GM21367 (cell line): ENCODE data around the gene PKD2L1.
A peak's percentile ranks its signal among the peaks of the same experiment; 100 is the strongest.
"Not testable (repeated sequence)": the region's sequence is repeated elsewhere in the genome, so short reads cannot be mapped to it uniquely, and the experiment has no call there.

ENCODE experiments used
- ATAC-seq: cut with Tn5 transposase; IDR thresholded peaks from one replicate; pipeline ENCODE4 v1.9.1; 2021; ENCODE audit not compliant: unreplicated experiment

Gene PKD2L1

GRCh38 chr10:100330079-100330478 lies at the start of gene PKD2L1:
Gene PKD2L1, minus strand, starts transcription at chr10:100330228. Its CDS starts 125 bp downstream, at chr10:100330103.
- ATAC-seq: no peak

DNA sequence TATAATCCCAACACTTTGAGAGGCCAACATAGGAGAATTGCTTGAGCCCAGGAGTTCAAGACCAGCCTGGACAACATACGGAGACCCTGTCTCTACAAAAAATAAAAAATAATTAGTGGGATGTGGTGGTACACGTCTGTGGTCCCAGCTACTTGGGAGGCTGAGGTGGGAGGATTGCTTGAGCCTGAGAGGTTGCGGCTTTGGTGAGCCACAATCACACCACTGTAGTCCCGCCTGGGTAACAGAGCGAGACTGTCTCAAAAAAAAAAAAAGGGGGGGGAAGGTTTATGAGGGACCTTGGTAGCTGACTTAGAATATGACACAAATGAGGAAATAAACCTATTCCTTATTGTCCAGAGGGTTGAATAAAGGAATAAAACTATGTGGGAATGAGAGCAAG lies 47.8 kb upstream of the PKD2L1 start:
- no peak for ATAC-seq

DNA sequence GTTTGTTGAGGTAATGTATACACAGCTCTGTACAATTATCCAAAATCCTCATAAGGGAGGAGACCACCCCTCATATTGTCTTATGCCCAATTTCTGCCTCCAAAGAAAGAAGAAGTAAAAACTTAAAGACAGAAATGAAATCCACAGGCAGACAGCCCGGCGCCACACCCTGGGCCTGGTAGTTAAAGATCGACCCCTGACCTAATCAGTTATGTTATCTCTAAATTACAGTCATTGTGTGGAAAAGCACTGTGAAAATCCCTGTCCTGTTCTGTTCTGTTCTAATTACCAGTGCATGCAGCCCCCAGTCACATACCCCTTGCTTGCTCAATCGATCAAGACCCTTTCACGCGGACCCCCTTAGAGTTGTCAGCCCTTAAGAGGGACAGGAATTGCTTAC lies 46.6 kb upstream of the PKD2L1 start:
- not testable (repeated sequence) for ATAC-seq

GRCh38 chr10:100374677-100375353 lies 44.8 kb upstream of the PKD2L1 start:
- ATAC-seq: not testable (repeated sequence)

GRCh38 chr10:100374200-100374655 lies 44.2 kb upstream of the PKD2L1 start:
- no peak for ATAC-seq

GRCh38 chr10:100373298-100374199 lies 43.5 kb upstream of the PKD2L1 start:
- peak; percentile 85 for ATAC-seq

- ATAC-seq: peak; percentile 1
Observed at GRCh38 chr10:100372415-100373297, 42.6 kb upstream of the PKD2L1 start.

DNA sequence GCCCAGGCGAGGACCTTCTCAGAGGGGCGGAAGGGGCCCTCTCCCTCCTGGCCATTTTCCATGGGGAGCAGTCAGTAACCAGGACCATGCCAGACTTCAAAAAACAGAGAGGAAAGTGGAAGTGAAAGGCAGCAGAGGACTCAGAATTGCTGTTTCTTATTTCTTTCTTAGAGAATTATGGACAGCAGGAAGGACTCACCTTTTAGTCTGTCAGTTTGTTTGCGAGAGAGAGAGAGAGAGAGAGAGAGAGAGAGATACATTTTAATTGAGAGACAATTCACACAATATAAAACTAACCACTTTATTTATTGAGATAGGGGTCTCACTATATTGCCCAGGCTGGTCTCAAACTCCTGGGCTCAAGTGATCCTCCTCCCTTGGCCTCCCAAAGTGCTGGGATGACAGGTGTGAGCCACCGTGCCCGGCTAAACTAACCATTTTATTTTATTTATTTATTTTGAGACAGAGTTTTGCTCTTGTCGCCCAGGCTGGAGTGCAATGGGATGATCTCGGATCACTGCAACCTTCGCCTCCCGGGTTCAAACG lies 41.5 kb upstream of the PKD2L1 start:
- ATAC-seq: no peak

DNA sequence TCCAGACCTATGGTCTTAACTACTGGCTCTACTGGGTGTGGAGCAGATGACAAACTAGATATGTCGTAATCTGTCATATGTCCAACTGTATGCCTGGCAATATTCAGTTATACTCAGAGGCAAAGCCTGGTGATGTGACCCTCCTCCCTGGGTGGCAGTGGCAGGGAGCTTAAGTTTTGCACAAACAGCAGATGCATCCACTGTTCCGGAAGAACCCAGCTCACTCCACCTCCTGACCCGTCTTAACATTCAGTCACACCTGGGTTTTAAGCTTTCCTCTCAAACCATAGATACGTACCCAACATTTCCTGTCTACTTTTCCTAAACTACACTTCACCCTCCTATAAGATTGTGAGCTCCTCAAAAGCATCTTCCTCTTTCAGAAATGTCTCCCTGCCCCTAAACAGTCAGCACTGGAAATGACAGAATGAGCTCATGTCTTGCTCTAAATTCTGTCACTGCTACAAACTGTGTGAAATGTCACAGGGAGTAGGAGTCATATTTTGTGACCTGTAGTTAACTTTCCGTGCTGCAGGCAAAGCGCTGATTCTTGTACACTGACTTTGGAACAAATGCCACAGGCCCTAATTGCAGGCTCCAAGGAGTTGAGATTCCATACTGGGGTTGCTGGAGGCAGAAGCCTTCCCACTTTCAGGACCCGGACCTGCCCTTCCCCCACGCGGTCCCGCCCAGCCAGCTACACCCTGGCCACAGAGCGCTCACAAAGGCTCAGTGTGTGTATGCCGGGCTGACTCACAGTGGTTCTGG lies 40.9 kb upstream of the PKD2L1 start:
- no peak for ATAC-seq

- no peak for ATAC-seq
Observed at GRCh38 chr10:100368721-100369120, 38.7 kb upstream of the PKD2L1 start.

DNA sequence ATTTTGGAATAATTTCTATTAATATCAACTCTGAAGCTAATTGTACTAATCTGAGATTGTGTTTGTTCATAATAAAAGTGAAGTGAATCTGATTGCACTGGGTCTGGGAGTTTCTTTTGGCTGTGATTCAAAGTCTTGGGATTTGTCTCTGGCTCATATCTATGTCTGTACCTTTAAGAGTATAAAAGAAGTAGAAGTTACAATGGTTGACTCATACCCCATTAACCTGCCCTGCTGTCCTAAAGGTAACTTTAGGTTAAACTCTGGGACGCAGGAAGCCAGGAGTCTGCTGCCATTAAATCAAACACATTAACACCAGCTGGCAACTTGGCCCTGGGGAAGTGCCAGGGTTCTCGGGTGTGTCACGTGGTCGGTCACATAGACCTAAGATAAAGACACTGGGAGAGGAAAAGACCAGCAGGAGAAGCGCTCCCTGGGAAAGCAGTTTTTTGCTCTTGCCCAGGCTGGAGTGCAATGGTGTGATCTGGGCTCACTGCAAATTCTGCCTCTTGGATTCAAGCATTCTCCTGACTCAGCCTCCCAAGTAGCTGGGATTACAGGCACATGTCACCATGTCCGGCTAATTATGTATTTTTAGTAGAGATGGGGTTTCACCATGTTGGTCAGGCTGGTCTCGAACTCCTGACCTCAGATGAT lies 34.8 kb upstream of the PKD2L1 start:
- ATAC-seq: no peak

DNA sequence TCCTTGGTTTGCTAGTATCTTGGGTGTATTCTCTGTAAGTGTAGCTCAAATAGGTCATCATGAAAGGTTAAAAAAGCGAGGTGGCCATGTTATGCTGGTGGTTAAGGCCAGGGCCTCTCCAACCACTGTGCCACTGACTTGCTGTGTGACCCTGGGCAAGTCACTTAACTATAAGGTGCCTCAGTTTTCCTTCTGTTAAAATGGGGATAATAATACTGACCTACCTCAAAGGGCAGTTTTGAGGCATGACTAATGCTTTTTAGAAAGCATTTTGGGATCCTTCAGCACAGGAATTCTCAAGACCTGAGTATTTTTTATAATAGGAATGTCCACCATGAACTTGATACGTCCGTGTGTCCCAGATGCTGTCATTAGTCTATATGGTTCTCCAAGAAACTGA lies 34.1 kb upstream of the PKD2L1 start:
- no peak for ATAC-seq

GRCh38 chr10:100362570-100363496 lies 32.8 kb upstream of the PKD2L1 start:
- no peak for ATAC-seq

DNA sequence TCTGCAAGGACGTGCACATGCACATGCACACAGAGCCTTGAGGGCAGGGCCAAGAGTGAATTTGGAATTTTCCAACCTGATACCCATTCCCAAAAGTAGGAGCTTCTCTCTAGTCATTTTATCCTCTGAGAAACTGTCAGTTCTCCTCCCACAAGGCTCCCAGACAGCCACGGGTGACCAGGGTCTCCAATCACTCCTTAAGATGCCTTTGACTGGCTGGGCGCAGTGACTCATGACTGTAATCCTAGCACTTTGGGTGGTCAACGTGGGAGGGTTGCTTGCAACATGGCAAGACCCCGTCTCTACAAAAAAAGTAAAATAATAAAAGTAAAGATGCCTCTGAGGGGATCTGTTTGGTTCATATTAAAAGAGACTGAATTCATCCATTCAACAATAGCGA lies 30.2 kb upstream of the PKD2L1 start:
- ATAC-seq: no peak

GRCh38 chr10:100359529-100360150 lies 29.6 kb upstream of the PKD2L1 start:
- ATAC-seq: no peak

DNA sequence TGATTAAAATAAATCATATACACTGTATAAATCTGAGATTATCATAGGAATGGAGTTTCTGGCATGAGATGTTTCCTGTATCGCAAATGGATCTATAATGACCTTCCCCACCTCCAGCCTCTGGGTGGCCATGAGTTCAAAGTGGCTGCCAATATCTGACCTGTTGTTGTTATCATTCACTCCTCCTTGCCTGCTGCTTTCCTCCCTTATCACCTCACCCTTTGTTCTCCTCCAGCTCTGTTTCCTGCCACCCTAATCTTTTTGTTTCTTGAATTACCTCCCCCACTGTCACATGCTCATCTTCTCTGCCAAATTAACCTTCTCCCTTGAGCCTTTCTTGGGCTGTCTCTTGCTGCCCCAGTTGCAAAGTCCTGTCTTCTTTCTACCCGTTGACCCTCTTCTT lies 29.0 kb upstream of the PKD2L1 start:
- ATAC-seq: no peak

- no peak for ATAC-seq
Observed at GRCh38 chr10:100357059-100357858, 27.2 kb upstream of the PKD2L1 start.
